D341Med (cell line): ENCODE data around the gene FRMD3.

ENCODE experiments used
- DNase-seq: peaks from one replicate; pipeline ENCODE4 v3.0.0; 2012; ENCODE audit warnings: low spot score

Gene FRMD3

DNA sequence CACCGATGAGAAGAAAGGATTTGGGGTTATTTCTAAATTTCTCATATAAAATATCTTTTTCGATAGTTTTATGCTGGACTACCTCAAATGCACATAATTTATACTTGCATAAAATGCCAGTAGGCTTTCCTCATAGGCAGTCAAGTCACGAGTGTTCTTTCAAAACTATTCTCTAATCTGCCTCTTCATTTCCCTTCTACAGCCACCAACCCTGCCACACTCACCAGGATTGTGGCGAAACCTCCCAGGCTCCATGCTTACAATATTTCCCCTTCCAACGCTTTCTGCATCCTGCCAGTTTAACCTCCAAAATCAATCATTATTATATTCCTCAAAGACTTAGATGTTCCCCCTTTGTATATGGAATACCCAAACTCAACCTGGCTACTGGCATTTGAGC, 65.4 kb downstream of the FRMD3 start:
- DNase-seq, result no peak

GRCh38 chr9:83472221-83472665, 66.0 kb downstream of the FRMD3 start:
- no peak for DNase-seq

- no peak for DNase-seq
Observed at GRCh38 chr9:83471241-83471640, 67.0 kb downstream of the FRMD3 start.

- no peak for DNase-seq
Observed at GRCh38 chr9:83469722-83470121, 68.5 kb downstream of the FRMD3 start.

- no peak for DNase-seq
Observed at GRCh38 chr9:83468821-83469220, 69.4 kb downstream of the FRMD3 start.

DNA sequence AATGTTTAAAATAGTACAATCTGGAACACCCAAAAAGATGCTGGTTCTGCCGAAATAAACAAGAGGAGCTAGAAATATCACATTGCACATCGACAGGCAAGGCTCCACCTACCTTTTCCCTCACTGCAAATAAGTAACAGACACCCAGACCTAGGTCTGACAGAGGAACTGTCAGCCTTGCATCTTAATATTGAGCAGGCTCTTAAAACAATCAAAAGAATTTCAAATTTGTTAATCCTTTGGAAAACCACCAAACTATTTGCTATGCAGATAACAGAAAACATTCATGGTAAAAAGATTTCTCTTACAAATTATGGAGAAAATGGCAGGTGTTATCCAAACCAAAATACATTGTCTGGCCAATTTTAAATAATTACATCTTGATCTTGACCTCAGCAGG, 71.3 kb downstream of the FRMD3 start:
- no peak for DNase-seq

DNA sequence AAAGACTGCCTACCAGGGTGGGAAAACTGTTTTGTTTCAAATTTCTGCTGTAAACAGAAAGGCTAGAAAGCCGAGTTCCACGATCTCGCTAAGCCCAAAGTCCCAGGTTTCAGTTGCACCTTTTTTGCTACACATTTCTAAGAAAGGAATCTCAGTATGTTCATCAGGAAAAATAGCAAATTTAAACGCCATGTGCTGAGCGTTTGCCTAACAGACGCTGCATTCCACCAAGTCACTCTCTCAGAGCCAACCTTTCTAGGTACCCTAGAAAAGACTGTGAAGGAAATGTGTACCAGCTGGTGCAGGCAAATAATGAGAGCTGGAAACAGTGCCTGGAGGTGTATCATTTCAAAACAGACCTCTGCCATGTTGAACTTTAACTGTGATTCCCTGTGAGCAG, 71.8 kb downstream of the FRMD3 start:
- DNase-seq, result no peak

DNA sequence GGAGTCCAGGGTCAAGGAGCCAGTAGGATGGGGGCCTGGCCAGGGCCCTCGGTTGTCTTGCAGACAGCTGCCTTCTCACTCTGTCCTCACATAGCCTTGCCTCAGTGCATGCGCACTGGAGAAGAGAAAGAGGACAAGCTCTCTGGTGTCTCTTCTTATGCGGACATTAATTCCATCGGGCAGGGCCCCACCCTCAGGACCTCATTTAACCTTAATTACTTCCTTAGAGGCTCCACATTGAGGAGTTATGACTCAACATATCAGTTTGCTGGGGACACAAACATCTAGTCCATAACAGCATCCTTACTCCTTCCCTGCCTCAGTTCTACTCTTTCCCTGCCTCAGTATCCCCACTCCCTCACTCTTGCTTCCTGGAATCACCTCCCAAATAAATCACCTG, 78.4 kb downstream of the FRMD3 start:
- DNase-seq, result no peak

- DNase-seq, result no peak
Observed at GRCh38 chr9:83458530-83458929, 79.7 kb downstream of the FRMD3 start.

DNA sequence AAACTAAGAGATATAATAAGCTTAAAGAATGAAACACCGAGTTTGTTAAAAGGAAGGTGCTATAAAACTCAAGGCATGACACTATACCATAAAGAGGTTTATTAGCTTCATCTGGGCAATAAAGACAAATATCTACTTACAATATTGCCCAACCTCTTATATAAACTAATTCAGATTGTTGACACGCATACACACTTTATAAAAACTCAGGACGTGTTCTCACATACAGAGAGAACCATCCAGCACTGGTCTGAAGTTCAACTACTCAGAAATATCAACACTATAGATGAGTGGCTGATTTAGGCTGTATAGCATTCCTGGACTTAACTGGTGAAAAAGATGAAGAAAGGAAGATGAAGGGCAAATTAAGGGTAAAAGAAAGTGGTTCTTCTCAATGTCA, 81.2 kb downstream of the FRMD3 start:
- DNase-seq, result no peak

GRCh38 chr9:83456226-83456625, 82.0 kb downstream of the FRMD3 start:
- no peak for DNase-seq

GRCh38 chr9:83454076-83454475, 84.1 kb downstream of the FRMD3 start:
- DNase-seq, result no peak

DNA sequence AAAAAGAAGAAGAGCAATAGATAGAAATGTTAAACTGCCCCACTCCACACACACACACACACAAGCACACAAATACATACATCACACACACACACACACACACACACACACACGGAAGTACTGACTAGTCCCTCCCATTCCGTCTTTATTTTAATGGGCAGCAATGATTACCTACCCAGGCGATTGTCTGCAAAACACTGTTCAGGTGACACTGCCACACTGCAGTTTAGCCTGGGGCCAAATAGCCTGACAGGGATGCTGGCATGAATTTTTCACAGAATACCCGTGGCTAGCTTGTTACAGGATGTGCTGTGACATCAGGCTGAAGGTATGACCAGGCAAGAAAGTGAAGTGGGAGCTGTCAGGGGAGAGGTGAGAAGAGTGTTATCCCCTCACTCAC, 86.9 kb downstream of the FRMD3 start:
- no peak for DNase-seq

DNA sequence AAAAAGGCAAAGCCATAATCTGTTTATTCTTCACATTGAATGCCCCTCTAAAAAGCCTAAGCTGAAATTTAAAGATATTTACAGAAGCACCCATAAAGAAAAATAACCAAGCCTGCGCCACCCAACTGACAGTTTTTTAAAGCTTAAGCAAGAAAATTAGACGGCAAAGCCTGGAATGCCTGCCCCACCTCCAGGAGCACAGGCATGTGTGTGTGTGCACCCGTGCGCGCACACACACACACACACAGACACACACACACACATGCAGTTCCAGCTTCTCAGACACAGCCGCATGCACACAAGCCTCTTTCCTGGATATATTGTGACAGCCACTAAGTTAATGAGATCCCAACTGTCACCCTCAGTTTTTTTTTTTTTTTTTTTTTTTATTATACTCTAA, 88.2 kb downstream of the FRMD3 start:
- DNase-seq, result no peak

DNA sequence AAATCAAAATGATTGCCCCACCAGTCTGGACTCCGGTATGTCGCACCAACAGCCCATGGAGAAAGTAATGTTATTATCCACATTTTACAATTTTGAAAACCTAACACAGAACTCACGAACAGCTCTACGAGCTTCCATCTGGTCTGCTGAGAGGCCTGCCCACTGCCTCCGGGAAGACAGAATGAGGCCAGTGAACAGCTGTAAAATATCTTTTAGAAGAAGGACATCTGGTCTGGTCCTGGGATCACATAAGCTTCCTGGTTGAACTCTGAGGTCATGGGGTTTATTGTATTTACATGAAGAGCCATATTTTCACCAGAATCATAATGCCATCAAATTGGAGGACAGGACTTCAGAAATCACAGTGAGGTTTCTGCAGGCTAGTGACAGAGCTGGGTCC, 89.0 kb downstream of the FRMD3 start:
- DNase-seq, result no peak

DNA sequence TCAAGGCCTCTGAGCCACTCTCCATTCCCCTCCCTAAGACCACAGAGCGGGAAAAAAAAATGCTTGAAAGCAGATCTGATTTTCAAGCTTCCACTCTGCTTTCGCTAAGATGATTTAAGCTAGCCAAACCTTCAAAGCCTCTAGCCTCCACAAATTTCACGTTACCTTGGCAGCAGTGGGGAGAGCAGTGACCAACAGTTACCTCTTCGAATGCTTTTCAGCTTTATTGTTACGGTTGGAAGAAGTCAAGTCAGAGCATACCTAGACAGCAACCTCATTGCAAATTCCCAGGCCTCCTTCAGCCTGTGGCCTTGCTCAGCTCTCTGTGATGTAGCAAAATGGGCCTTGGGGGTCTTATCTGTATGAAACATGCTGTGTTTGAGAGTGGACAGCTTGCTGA, 89.6 kb downstream of the FRMD3 start:
- DNase-seq, result no peak

GRCh38 chr9:83447351-83447750, 90.8 kb downstream of the FRMD3 start:
- DNase-seq, result no peak

GRCh38 chr9:83445703-83446265, 92.4 kb downstream of the FRMD3 start:
- no peak for DNase-seq

DNA sequence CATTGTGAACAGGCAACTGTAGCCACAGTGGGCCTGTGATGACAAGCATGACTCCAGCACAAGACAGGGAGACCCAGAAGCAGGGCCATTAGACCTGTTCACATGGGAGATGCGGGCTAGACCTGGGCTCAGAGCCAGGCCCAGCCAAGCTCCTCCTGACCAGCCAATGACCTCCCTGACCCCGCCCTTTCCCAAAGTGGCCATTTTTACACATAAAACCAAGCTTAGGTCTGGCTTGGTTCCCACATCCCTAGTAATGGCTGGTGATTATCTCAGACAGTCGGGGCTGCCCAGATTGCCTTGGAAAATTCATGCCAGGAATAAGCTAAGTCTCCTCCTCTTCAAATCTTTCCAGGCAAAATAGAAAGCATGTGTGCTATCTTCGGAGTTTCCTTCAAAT, 94.1 kb downstream of the FRMD3 start:
- DNase-seq, result no peak

DNA sequence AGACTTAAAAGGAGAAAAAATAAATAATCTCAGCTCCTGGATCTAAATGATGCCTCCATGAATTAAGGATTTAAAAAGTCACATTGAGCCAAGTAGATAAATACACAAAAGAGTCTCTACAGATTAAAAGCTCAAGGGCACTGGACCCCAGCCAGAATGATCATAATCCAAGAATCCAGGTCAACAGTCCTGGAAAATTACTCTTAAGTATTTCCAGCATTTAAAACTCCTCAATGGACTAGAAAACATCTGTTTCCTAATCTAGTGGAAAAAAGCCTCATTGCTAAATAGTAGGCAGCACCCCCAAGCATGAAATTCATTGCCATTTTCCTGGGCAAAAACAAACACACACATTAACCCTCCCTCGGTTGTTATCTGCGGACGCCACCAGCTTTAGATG, 96.8 kb downstream of the FRMD3 start:
- no peak for DNase-seq

GRCh38 chr9:83440641-83441040, 97.6 kb downstream of the FRMD3 start:
- no peak for DNase-seq

- DNase-seq, result no peak
Observed at GRCh38 chr9:83435301-83435700, 102.9 kb downstream of the FRMD3 start.

- no peak for DNase-seq
Observed at GRCh38 chr9:83434254-83434653, 103.9 kb downstream of the FRMD3 start.

DNA sequence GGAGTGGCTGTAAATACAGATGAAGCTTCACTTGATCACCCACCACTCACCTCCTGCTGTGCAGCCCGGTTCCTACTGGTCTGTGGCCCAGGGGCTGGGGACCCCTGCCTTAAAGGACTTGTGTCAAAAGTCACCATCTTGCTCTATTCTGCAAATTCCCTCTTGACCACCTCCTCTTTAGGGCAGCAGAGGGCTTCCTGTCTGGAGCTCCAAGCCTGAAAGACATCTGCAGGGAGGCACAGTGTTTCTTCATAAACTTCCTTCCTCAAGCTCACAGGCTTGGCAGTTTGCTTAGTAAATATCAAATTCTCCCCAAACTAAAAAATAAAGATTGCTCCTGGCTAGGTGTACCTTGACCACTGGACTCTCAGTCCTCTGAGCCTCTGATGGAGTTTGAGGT, 104.4 kb downstream of the FRMD3 start:
- DNase-seq, result no peak
